GM21737 (cell line): ENCODE results near the gene MTRF1.
"Not testable (repeated sequence)": the region's sequence is repeated elsewhere in the genome, so short reads cannot be mapped to it uniquely, and the experiment has no call there.

Source experiments
- ATAC-seq: cut with Tn5 transposase; IDR thresholded peaks from one replicate; pipeline ENCODE4 v1.9.1; 2021; ENCODE audit warnings: mild to moderate bottlenecking, moderate library complexity; ENCODE audit not compliant: unreplicated experiment

The MTRF1 gene

DNA sequence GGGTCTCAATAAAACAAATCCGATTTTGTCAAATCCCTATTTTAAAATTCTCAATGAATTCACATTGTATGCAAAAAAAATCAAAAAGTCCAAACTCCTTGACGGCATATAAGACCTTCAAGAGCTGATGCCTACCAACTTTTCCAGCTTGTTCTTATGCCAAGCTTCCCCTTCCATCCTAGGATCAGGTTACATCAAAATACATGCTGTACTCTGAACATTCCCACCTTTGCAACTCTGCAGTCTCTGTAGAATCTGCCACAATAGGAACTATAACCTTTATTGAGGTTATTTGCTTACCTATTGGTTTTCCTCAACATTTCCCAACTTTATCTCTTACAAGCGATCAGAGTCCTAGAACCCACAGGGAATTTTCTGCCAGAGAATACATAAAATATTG lies 76.9 kb downstream of the MTRF1 start:
- no peak for ATAC-seq

- ATAC-seq = no peak
Observed at GRCh38 chr13:41182231-41182630, 81.1 kb downstream of the MTRF1 start.

- no peak for ATAC-seq
Observed at GRCh38 chr13:41179593-41180250, 83.7 kb downstream of the MTRF1 start.

DNA sequence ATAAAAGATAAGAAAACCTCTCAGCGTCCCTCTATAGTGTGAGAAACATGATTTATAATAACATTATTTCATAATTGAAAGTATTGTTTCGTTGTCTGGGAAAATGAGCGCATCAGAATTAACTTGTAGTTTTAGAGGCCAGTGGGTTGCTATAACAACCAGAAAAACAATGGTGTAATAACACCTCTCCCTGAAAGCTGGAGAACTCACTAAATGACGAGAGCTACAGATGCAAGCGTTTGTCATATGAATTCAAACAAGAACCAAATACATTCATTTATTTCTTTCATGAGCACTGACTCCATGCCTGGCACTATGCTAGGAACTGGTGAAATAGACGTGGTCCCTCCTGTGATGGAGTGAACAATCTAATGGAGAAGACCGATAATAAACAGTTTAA lies 85.3 kb downstream of the MTRF1 start:
- no peak for ATAC-seq

DNA sequence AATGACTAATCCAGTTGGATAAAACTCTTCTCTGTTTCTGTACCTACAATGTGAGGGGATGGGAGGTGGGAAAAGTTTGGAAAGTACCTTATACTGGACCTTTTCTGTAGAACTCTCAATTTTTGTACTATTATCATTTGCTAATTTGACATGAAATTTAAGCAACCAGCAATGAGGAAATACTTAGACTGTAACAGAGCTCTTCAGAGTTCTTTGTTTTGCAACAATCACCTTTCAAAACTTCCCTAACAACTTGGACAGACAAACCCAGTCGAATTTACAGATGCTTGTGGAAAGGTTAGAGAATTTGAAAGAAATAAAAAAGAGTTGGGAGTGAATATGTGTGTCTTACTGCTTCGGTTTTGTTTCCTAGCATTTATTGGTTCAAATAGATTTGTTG lies 85.8 kb downstream of the MTRF1 start:
- ATAC-seq = no peak

DNA sequence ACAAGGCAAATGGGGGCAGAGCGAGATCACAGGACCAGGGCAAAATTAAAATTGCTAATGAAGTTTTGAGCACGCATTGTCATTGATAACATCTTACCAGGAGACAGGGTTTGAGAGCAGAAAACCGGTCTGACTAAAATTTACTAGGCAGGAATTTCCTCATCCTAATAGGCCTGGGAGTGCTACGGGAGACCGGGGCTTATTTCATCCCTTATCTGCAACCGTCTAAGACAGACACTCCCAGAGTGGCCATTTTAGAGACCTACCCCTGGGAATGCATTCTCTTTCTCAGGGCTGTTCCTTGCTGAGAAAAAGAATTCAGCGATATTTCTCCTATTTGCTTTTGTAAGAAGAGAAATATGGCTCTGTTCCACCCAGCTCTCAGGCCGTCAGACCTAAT lies 87.8 kb downstream of the MTRF1 start:
- ATAC-seq = not testable (repeated sequence)
